GM06990 (cell line): ENCODE results near the gene AATF.

Source experiments
- DNase-seq: peaks from one replicate; pipeline ENCODE4 v3.0.0-alpha.2; 2011; ENCODE audit not compliant: insufficient read length; ENCODE audit errors: extremely low read depth
- H3K27me3 ChIP-seq: replicated peaks from 2 replicates; pipeline ENCODE4 v1.6.0; 2011; ENCODE audit warnings: low read length; ENCODE audit not compliant: control insufficient read depth, insufficient read depth
- H3K36me3 ChIP-seq: 2 replicates; pipeline ENCODE4 v1.5.1; 2011; ENCODE audit warnings: low read length; ENCODE audit not compliant: control insufficient read depth, insufficient read depth
- H3K4me3 ChIP-seq: replicated peaks from 2 replicates; pipeline ENCODE4 v1.5.1; 2011; ENCODE audit warnings: low read depth, mild to moderate bottlenecking, control low read depth, low read length
- TF ChIP-seq, protein P1 (sequence below): IDR thresholded peaks from 2 replicates; pipeline ENCODE4 v1.5.1; 2011; ENCODE audit warnings: low read length, control low read depth, mild to moderate bottlenecking, inconsistent platforms; ENCODE audit not compliant: insufficient read depth, poor library complexity, severe bottlenecking

The AATF gene, protein sequence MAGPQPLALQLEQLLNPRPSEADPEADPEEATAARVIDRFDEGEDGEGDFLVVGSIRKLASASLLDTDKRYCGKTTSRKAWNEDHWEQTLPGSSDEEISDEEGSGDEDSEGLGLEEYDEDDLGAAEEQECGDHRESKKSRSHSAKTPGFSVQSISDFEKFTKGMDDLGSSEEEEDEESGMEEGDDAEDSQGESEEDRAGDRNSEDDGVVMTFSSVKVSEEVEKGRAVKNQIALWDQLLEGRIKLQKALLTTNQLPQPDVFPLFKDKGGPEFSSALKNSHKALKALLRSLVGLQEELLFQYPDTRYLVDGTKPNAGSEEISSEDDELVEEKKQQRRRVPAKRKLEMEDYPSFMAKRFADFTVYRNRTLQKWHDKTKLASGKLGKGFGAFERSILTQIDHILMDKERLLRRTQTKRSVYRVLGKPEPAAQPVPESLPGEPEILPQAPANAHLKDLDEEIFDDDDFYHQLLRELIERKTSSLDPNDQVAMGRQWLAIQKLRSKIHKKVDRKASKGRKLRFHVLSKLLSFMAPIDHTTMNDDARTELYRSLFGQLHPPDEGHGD

DNA sequence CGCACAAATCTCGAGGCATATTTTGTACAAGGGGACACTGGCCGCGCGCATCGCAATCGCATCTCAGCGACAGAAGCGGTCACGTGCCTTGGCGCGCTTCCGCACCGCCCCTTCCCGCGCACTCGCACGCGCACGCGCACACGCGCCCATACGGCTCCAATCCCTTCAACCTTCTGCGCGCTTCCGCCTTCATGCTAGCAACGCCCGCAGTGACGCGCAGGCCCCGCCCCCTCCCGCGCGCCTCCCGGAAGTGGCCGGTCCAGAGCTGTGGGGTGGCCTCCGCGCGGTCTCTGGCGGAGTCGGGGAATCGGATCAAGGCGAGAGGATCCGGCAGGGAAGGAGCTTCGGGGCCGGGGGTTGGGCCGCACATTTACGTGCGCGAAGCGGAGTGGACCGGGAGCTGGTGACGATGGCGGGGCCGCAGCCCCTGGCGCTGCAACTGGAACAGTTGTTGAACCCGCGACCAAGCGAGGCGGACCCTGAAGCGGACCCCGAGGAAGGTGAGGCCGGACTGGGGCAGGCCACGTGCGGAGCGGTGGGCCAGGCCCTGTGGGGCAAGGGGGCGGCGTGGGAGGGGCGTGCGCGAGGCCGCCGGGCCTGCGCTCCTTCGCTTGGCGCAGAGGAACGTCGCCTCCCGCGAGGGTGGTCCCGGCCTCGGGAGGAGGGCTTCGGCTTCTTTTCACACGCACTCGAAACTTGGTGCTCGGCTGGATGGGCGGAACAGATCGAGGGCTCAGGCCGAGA is at the start of gene AATF:
Gene AATF (plus strand): TSS at position 238 of the 744 bp plus-strand sequence. CDS start 172 bp downstream, at position 410.
- TF ChIP-seq, protein P1, sequence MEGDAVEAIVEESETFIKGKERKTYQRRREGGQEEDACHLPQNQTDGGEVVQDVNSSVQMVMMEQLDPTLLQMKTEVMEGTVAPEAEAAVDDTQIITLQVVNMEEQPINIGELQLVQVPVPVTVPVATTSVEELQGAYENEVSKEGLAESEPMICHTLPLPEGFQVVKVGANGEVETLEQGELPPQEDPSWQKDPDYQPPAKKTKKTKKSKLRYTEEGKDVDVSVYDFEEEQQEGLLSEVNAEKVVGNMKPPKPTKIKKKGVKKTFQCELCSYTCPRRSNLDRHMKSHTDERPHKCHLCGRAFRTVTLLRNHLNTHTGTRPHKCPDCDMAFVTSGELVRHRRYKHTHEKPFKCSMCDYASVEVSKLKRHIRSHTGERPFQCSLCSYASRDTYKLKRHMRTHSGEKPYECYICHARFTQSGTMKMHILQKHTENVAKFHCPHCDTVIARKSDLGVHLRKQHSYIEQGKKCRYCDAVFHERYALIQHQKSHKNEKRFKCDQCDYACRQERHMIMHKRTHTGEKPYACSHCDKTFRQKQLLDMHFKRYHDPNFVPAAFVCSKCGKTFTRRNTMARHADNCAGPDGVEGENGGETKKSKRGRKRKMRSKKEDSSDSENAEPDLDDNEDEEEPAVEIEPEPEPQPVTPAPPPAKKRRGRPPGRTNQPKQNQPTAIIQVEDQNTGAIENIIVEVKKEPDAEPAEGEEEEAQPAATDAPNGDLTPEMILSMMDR = no peak
- Histone ChIP-seq H3K4me3 (peak within 1 kb of the TSS; percentile 92), H3K36me3 (peaks cover 10% of the 10 kb centered on the region), H3K27me3 (peaks cover 3% of the 10 kb centered on the region; the same call in 1 of the 2 replicates)
- DNase-seq = peak; percentile 100

DNA sequence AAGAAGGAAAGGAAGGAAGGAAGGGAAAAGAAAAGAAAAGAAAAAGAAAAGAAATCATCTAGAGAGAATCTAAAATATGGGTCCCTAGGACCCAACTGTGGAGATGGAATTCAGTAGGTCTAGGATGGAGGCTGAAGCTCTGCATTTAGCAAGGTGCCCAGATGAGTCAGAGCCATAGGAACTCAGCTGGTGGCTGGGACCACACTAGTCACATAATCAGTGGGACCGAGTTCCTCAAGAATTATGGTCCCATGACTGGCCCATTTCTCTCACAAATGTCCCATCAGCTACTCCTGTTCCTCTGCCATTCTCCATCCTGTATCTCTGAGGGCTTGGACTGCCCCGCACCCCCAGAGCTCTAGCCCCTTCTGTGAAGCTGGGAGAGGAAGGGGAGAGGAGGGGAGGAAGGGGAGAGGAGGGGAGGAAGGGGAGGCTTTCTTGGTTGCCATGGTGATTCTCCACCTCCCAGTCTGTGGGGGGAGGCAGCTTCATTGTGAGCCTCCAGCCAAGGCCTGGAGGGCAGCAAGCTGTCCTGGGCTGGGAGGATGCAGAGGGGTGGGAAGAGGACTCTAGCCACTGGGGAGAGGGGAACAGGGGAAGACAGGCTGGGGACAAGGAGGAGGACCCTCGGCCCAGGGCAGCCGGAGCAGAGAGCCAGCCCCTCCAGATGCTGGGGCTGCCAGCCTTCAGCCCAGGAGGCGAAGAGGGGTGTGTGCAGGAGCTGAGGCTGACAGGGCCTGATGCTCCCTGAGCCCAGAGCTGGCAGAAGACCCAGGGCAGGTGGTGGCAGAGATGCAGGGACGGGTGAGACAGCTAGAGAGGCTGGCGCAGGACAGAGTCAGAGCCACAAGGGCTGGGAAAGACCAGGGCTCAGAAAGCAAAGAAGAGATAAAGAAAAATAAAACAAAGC is 49.2 kb upstream of the AATF start:
- TF ChIP-seq, protein P1 = no peak
- no peaks in the 10 kb centered on the region for H3K36me3 ChIP-seq
- peaks cover 3% of the 10 kb centered on the region for H3K27me3 ChIP-seq
- DNase-seq = no peak
- H3K4me3 ChIP-seq = no peak overlapping the region

DNA sequence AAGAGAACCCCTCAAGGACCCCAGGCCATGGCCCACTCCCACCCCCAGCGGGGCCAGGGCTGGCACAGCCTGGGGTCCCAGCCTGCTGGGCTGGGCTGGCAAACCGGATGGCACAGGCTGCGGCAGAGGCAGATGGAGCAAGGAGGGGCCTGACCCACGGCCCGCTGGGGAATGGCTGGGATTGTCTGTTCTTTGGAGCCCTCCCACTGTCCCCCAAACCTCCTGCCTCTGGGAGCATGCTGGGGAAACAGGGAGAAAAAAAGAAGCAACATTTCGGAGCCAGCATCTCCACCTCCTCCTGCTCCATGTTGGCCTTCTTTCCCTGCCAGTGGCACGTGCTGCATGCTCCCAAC is 48.6 kb upstream of the AATF start:
- H3K36me3 ChIP-seq = no peaks in the 10 kb centered on the region
- TF ChIP-seq, protein P1 = no peak
- peaks cover 3% of the 10 kb centered on the region for H3K27me3 ChIP-seq
- H3K4me3 ChIP-seq = no peak overlapping the region
- DNase-seq = no peak

DNA sequence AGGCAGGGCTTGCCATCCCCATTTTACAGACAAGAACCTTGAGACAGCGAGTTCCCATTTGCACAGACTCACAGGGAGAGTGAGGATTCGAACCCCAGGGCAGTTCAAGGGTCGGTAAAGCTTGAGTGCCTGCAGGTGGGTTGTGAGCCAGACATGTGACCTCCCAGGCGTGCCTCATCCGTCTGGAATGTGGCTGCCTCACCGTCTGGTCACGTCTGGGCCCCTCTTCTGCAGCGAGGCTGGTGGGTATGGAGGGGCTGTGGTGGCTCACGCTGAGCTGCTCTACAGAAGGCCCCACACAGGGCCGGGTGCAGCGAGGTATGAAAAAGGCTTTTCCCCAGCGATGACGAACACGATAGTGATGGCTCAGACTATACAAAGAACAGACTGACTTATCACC is 47.2 kb upstream of the AATF start:
- Histone ChIP-seq H3K27me3 (peaks cover 1% of the 10 kb centered on the region; the same call in 1 of the 2 replicates), H3K4me3 (no peak overlapping the region), H3K36me3 (no peaks in the 10 kb centered on the region)
- TF ChIP-seq, protein P1 = no peak
- DNase-seq = no peak

DNA sequence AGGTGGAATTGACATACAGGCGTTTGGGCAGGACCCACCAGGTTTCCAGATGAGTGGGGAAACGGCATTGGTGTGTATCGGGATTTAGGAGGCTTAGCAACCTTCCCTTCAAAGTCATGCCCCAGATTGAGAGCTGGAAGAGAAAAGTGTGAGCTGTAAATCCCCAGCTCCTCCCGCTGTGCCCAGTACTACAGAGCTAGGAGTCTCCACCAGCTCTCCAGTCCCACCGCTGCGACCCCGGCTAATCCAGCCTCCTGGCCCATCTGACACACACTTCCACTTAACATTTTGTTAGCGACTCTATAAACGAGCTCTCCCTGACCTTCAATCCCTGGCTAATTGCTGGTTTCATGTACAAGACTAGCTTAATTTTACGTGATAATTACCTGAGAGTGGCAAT is 41.3 kb upstream of the AATF start:
- TF ChIP-seq, protein P1 = no peak
- Histone ChIP-seq H3K36me3 (no peaks in the 10 kb centered on the region), H3K27me3 (peaks cover 3% of the 10 kb centered on the region; the same call in 1 of the 2 replicates), H3K4me3 (no peak overlapping the region)
- no peak for DNase-seq
